AG04450 (cell line): ENCODE data around the gene HCAR3. TPM values are rescaled to one million over a fixed set of nuclear protein-coding genes. Genes with fewer than 3 reads are reported as not detected.

ENCODE experiments used
- CTCF ChIA-PET: fragments of 300-600, 350-600 bp; formaldehyde crosslinking; extraction: SDS; loops from one replicate; lab custom pipeline; 2022; ENCODE audit warnings: antibody characterized with exemption, inconsistent platforms; lab: Charles Lee
- POLR2A ChIA-PET: fragments of 350-600 bp; formaldehyde crosslinking; extraction: SDS; loops from one replicate; lab custom pipeline; 2021; ENCODE audit warnings: antibody characterized with exemption, inconsistent platforms; lab: Yijun Ruan, JAX
- DNase-seq: peaks from one replicate; pipeline ENCODE4 v3.0.0-alpha.2; 2011; ENCODE audit warnings: low read depth, low spot score
- H3K27ac ChIP-seq: one replicate; pipeline ENCODE4 v1.5.1; 2012; ENCODE audit warnings: low read depth, low read length, control low read depth
- H3K27me3 ChIP-seq: one replicate; pipeline ENCODE4 v1.6.0; 2012; ENCODE audit warnings: low read length; ENCODE audit not compliant: control insufficient read depth, insufficient read depth
- H3K4me3 ChIP-seq: 2 replicates; pipeline ENCODE4 v1.5.1; 2011; ENCODE audit warnings: mild to moderate bottlenecking, low read depth, low read length, control low read depth
- H3K9me3 ChIP-seq: 2 replicates; pipeline ENCODE4 v1.5.1; 2012; ENCODE audit warnings: low read length; ENCODE audit not compliant: control insufficient read depth, insufficient read depth
- polyA plus RNA-seq: library from polyadenylated mRNA; depleted of rRNA; stranded (reverse); fragments of >200 nt; gene quantifications from 2 replicates; pipeline ENCODE4 v1.2.3, GENCODE V29; 2011; rRNA removed
- small RNA-seq: library from RNA; depleted of rRNA; stranded (forward); fragments of <200 nt; gene quantifications from one replicate; pipeline ENCODE3, GENCODE V24; 2012; ENCODE audit warnings: low read depth; ENCODE audit not compliant: insufficient read length
- TF ChIP-seq, protein P1 (sequence below): IDR thresholded peaks from 2 replicates; pipeline ENCODE4 v1.5.1; 2011; ENCODE audit warnings: low read depth, low read length, control low read depth, inconsistent platforms

Gene HCAR3
- polyA plus RNA-seq, 1 experiment = not detected

- ChIA-PET POLR2A (interaction anchor here (1.9 kb wide), 1 partner anchor 11 kb away, joined by 9 read pairs; no protein-coding TSS in a partner anchor), CTCF (interaction anchor here (0.6 kb wide), 1 partner anchor 121 kb away, joined by 5 read pairs; no protein-coding TSS in a partner anchor)
Measured at GRCh38 chr12:122668268-122668667, 48.3 kb downstream of the HCAR3 start.

GRCh38 chr12:122665759-122666158 is 50.9 kb downstream of the HCAR3 start:
- TF ChIP-seq, protein P1, sequence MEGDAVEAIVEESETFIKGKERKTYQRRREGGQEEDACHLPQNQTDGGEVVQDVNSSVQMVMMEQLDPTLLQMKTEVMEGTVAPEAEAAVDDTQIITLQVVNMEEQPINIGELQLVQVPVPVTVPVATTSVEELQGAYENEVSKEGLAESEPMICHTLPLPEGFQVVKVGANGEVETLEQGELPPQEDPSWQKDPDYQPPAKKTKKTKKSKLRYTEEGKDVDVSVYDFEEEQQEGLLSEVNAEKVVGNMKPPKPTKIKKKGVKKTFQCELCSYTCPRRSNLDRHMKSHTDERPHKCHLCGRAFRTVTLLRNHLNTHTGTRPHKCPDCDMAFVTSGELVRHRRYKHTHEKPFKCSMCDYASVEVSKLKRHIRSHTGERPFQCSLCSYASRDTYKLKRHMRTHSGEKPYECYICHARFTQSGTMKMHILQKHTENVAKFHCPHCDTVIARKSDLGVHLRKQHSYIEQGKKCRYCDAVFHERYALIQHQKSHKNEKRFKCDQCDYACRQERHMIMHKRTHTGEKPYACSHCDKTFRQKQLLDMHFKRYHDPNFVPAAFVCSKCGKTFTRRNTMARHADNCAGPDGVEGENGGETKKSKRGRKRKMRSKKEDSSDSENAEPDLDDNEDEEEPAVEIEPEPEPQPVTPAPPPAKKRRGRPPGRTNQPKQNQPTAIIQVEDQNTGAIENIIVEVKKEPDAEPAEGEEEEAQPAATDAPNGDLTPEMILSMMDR = no peak
- no peak for DNase-seq
- Histone ChIP-seq H3K9me3 (no peaks in the 10 kb centered on the region), H3K27ac (no peak overlapping the region), H3K27me3 (no peaks in the 10 kb centered on the region), H3K4me3 (no peak overlapping the region)
- POLR2A ChIA-PET = no interaction called here
- CTCF ChIA-PET = no interaction called here

More at GRCh38 chr12:122668268-122668667, 48.3 kb downstream of the HCAR3 start:
- DNase-seq = no peak
- TF ChIP-seq, protein P1 = no peak
- H3K9me3 ChIP-seq = no peaks in the 10 kb centered on the region
- H3K27ac ChIP-seq = no peak overlapping the region
- no peaks in the 10 kb centered on the region for H3K27me3 ChIP-seq
- H3K4me3 ChIP-seq = no peak overlapping the region

GRCh38 chr12:122665349-122665748 is 51.3 kb downstream of the HCAR3 start:
- CTCF ChIA-PET = no interaction called here
- TF ChIP-seq, protein P1 = no peak
- no peak for DNase-seq
- Histone ChIP-seq H3K4me3 (no peak overlapping the region), H3K9me3 (no peaks in the 10 kb centered on the region), H3K27ac (no peak overlapping the region), H3K27me3 (no peaks in the 10 kb centered on the region)
- POLR2A ChIA-PET = no interaction called here

Small RNA genes within 50 kb of the gene (small RNA-seq; reads per million reads assigned to genes)
- not detected for gene AC026333.2

Other genes starting within 250 kb of the HCAR3 start
- 13.0 and 16.6 TPM in 2 replicates for gene ZCCHC8, start 215.9 kb downstream of the HCAR3 start, polyA plus RNA-seq
- gene RSRC2, start 189.9 kb downstream of the HCAR3 start, polyA plus RNA-seq = 29.4 and 45.9 TPM in 2 replicates
- 6.1 and 10.0 TPM in 2 replicates for gene KNTC1, start 189.6 kb downstream of the HCAR3 start, polyA plus RNA-seq
- not detected in 2 replicates for gene HCAR2, start 13.5 kb downstream of the HCAR3 start, polyA plus RNA-seq
- gene HCAR1, start 14.0 kb upstream of the HCAR3 start, polyA plus RNA-seq = 0.02 and 0.05 TPM in 2 replicates
- gene DENR, start 36.0 kb upstream of the HCAR3 start, polyA plus RNA-seq = 34.8 and 47.8 TPM in 2 replicates
- 0.06 and 0.10 TPM in 2 replicates for gene CCDC62, start 57.8 kb upstream of the HCAR3 start, polyA plus RNA-seq
- 7.2 and 10.7 TPM in 2 replicates for gene HIP1R, start 118.6 kb upstream of the HCAR3 start, polyA plus RNA-seq
- gene VPS37B, start 179.3 kb upstream of the HCAR3 start, polyA plus RNA-seq = 23.9 and 24.5 TPM in 2 replicates
- gene ABCB9, start 249.7 kb upstream of the HCAR3 start, polyA plus RNA-seq = 3.4 and 5.0 TPM in 2 replicates